ENCODE data around the gene TCERG1L. TPM values are rescaled to one million over a fixed set of nuclear protein-coding genes. Genes with fewer than 3 reads are reported as not detected.
"Not testable (repeated sequence)": the region's sequence is repeated elsewhere in the genome, so short reads cannot be mapped to it uniquely, and the experiment has no call there.

The TCERG1L gene
- polyA plus RNA-seq, 3 donors: not detected

GRCh38 chr10:131137223-131137622 is 174.3 kb downstream of the TCERG1L start:
- H3K27ac ChIP-seq (ENCODE audit: low read depth in 1 of 2, low read length in 2 of 2): no peak overlapping the region
- no peaks in the 10 kb centered on the region for H3K27me3 ChIP-seq (ENCODE audit: control insufficient read depth in 2 of 2, insufficient read depth in 2 of 2, low read length in 2 of 2)
- Mint-ChIP-seq H3K27ac (no peak overlapping the region), H3K4me3 (no peak overlapping the region), H3K9me3 (peaks cover 0 to 10% (median 3%) of the 10 kb centered on the region in 7 donors), H3K27me3 (ENCODE audit: low read depth in 3 of 3) (peaks cover 1 to 2% (median 2%) of the 10 kb centered on the region in 3 donors), H3K4me1 (no peaks in the 10 kb centered on the region), H3K36me3 (no peaks in the 10 kb centered on the region)
- H3K79me2 ChIP-seq (ENCODE audit: insufficient read depth, low read length): no peaks in the 10 kb centered on the region
- no peak for TF ChIP-seq CTCF (IDR thresholded peaks at IDR 0.05)
- no peak overlapping the region for H3K4me2 ChIP-seq (replicated peaks; ENCODE audit: extremely low read depth, low read length, poor library complexity, severe bottlenecking)
- H3K4me3 ChIP-seq (replicated peaks in 1 of 3; ENCODE audit: low read depth in 2 of 3, low read length in 3 of 3): no peak overlapping the region
- no peaks in the 10 kb centered on the region for H4K20me1 ChIP-seq (ENCODE audit: insufficient read depth, low read length)
- no peaks in the 10 kb centered on the region for H3K4me1 ChIP-seq (ENCODE audit: control insufficient read depth in 1 of 2, insufficient read depth in 2 of 2, low read length in 2 of 2)
- intact Hi-C loops (cut with micrococcal nuclease): no loop called here
- DNase-seq: no peak
- no peak overlapping the region for H3K9ac ChIP-seq (ENCODE audit: insufficient read depth, low read length, poor library complexity, severe bottlenecking)
- H3K9me3 ChIP-seq (replicated peaks in 1 of 2; ENCODE audit: control insufficient read depth in 1 of 2, insufficient read depth in 1 of 2, low read length in 2 of 2): no peaks in the 10 kb centered on the region
- H2AFZ ChIP-seq (ENCODE audit: insufficient read depth, low read depth, low read length, poor library complexity, severe bottlenecking): no peak overlapping the region
- 81% methylated on average over 15 of the region's 17 CpGs for WGBS (ENCODE audit: insufficient coverage)
- H3K36me3 ChIP-seq (replicated peaks in 1 of 2; ENCODE audit: control insufficient read depth in 1 of 2, insufficient read depth in 2 of 2, low read length in 2 of 2): no peaks in the 10 kb centered on the region

- H3K4me1 Mint-ChIP-seq; H3K27ac ChIP-seq (ENCODE audit: low read depth in 1 of 2, low read length in 2 of 2); H3K4me1 ChIP-seq (ENCODE audit: control insufficient read depth in 1 of 2, insufficient read depth in 2 of 2, low read length in 2 of 2); intact Hi-C loops (cut with micrococcal nuclease); DNase-seq; H3K9me3 Mint-ChIP-seq; H4K20me1 ChIP-seq (ENCODE audit: insufficient read depth, low read length); H3K36me3 ChIP-seq (replicated peaks in 1 of 2; ENCODE audit: control insufficient read depth in 1 of 2, insufficient read depth in 2 of 2, low read length in 2 of 2); H3K4me3 Mint-ChIP-seq; H3K79me2 ChIP-seq (ENCODE audit: insufficient read depth, low read length); H3K27ac Mint-ChIP-seq; H3K4me3 ChIP-seq (replicated peaks in 1 of 3; ENCODE audit: low read depth in 2 of 3, low read length in 3 of 3); H3K27me3 Mint-ChIP-seq (ENCODE audit: low read depth in 3 of 3); H3K9me3 ChIP-seq (replicated peaks in 1 of 2; ENCODE audit: control insufficient read depth in 1 of 2, insufficient read depth in 1 of 2, low read length in 2 of 2); H3K36me3 Mint-ChIP-seq; H3K4me2 ChIP-seq (replicated peaks; ENCODE audit: extremely low read depth, low read length, poor library complexity, severe bottlenecking); H3K27me3 ChIP-seq (ENCODE audit: control insufficient read depth in 2 of 2, insufficient read depth in 2 of 2, low read length in 2 of 2); H3K9ac ChIP-seq (ENCODE audit: insufficient read depth, low read length, poor library complexity, severe bottlenecking); H2AFZ ChIP-seq (ENCODE audit: insufficient read depth, low read depth, low read length, poor library complexity, severe bottlenecking): not testable (repeated sequence)
- WGBS (ENCODE audit: insufficient coverage): 91% methylated on average over 9 of the region's 12 CpGs
Observed at GRCh38 chr10:131136336-131136735, 175.2 kb downstream of the TCERG1L start.
